Germinal center (tissue), 1 donor: ENCODE data around the gene RAB24.
"Not testable (repeated sequence)": the region's sequence is repeated elsewhere in the genome, so short reads cannot be mapped to it uniquely, and the experiment has no call there.

Experiments used
- DNase-seq: peaks from one replicate; pipeline ENCODE4 v3.0.0; 2012; ENCODE audit warnings: mixed read lengths, low spot score

RAB24 gene

GRCh38 chr5:177303121-177303924, at the start of gene RAB24, which contains the start of gene PRELID1:
Gene RAB24, minus strand, starts transcription at chr5:177303719. Its CDS starts 431 bp downstream, at chr5:177303288.
Gene PRELID1, plus strand, starts transcription at chr5:177303799. Its CDS starts 187 bp downstream, at chr5:177303986.
- DNase-seq, result peak; percentile 87

DNA sequence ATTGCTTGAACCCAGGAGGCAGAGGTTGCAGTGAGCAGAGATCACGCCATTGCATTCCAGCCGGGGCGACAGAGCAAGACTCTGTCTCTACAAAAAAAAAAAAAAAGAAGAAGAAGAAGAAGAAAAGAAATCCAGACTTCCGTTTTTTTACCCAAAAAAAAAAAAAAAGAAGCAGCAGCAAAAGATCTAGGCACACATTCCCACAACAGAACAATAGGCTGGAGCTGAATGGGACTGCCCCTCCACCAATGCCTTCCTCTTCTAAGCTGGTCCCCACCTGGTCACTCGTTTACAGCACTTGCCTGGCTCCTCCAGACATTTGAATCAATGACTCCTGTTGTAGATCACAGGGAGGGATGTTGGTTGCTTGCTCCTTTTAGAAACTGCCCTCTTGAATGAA, 49.6 kb upstream of the RAB24 start:
- DNase-seq, result no peak

DNA sequence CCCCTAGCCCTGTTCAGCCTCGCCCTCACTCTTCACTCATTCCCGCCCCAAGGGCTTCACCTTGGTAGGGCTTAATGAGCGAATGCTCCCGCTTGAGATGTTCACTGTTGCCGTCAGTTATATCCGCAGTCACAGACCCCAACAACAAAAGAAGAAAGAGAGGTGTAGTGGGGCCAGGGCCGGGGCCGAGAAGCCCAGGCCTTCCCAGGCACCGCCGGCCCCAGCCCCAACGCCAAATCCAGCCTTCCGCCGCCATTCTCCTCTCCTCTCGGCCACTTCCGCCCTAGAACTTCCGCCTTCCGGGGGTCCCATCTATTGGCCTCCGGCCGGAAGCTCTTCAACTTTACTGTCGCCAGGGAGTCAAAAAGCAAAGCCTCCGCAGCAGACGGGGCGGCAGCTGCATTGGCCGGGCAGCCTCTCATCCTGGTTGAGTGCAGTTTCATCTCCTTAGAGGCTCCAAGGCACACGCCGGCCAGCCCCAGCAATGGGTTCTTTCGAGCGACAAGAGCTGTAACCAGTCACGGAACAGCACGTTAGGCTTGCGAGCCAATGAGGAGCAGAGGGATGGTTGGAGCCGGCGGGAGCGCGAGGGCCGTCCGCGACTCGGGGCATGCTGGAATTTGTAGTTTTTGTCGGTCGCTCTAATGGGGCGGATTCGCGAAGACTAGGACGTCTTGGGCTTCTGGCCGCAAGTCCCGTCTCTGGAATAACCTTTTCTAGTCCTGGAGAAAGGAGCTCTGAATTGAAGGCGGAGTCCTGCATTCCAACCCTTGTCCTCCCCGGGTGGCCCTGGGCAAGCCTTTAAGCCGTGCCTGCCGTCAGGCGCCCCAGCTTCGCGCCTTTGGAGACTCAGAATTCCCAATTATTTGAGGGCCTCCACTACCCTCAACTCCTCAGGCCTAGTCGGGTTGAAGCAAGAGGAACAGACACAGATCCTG, 48.1 kb upstream of the RAB24 start, which contains the start of gene LMAN2:
LMAN2 (minus strand) TSS at position 277 of the 938 bp plus-strand sequence; CDS start at position 256, 21 bp downstream.
- DNase-seq, result peak; percentile 97

GRCh38 chr5:177350776-177351391, 47.4 kb upstream of the RAB24 start:
- no peak for DNase-seq

DNA sequence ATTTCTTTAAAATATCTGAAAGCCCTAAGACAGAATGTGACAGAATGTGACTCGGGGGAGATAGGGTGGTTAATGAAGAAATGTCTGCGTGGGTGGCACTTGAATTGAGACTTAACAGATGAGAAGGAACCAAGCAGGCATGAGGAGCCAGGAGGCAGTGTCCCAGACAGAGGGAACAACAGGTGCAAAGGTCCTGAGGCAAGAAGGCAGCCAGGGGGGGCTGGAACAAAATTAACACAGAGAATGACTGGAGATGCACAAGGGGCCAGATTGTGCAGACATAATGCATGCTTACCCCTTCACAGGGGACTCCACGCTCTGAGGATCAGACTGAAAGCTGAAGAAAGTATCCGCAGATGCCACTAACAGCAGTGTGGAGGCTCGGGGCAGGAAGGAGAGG, 46.2 kb upstream of the RAB24 start:
- DNase-seq, result no peak

DNA sequence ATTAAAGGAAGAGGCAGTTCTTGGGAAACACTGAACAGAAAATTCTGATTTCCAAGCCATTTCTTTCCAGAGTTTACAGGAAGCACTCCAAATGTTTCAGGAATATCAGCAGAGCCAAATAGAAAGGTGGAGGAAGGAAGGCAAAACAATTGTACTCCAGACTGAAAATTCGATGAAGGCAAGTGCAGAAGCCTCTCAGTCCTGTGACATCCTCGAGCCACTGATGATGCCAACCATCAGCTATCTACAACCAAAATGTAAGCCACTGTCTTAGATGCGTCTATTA, 45.8 kb upstream of the RAB24 start:
- no peak for DNase-seq

DNA sequence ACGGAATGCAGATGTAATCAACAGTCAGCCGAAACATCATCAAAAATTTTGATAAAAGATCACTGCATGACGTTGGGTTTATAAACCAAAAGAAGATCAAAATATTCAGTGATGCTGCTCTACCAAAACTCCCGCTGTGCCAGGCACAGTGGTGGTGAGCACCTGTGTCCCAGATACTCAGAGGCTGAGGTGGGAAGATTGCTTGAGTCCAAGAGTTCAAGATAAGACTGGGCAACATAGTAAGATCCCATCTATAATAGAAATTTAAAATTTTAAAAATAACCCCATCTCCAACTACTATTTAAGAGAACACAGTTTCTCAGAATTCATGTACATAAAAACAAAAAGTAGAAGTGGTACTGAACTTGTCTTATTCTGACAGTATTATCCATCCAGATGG, 44.2 kb upstream of the RAB24 start:
- no peak for DNase-seq

DNA sequence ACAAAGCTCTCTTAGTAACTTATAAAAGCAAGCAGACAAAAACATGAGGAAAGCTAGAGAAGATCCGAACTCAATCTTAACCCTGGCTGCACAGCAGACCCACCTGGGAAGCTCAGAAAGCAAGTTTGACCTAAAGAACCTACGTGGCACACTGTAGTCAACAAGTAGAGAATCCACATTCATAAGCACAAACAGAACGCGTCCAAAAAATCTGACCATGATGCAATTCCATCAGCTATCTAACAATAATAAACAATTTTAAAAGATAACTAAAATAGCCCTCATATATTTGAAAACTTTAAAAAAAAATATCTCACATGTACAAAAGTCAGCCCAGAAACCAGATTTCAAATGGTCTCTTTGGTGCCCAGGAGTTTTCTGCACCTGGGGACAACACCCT, 43.3 kb upstream of the RAB24 start:
- no peak for DNase-seq

DNA sequence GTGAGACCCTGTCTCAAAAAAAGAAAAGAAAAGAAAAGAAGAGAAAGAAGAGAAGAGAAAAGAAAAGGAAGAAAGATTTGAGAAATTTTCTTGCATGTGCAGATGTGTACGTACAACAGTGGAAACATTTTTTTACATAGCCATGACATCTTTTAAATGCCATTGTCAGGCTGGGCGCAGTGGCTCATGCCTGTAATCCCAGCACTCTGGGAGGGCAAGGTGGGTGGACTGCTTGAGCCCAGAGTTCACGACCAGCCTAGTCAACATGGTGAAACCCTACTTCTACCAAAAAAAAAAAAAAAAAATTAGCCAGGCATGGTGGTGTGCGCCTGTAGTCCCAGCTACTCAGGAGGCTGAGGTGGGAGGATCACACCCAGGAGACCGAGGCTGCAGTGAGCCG, 41.4 kb upstream of the RAB24 start:
- no peak for DNase-seq

- DNase-seq, result no peak
These were observed 40.3 kb upstream of the RAB24 start for GRCh38 chr5:177343777-177344176.

- not testable (repeated sequence) for DNase-seq
These were observed 39.5 kb upstream of the RAB24 start for GRCh38 chr5:177343000-177343399.

- DNase-seq, result no peak
These were observed 35.7 kb upstream of the RAB24 start for GRCh38 chr5:177339107-177339638.

DNA sequence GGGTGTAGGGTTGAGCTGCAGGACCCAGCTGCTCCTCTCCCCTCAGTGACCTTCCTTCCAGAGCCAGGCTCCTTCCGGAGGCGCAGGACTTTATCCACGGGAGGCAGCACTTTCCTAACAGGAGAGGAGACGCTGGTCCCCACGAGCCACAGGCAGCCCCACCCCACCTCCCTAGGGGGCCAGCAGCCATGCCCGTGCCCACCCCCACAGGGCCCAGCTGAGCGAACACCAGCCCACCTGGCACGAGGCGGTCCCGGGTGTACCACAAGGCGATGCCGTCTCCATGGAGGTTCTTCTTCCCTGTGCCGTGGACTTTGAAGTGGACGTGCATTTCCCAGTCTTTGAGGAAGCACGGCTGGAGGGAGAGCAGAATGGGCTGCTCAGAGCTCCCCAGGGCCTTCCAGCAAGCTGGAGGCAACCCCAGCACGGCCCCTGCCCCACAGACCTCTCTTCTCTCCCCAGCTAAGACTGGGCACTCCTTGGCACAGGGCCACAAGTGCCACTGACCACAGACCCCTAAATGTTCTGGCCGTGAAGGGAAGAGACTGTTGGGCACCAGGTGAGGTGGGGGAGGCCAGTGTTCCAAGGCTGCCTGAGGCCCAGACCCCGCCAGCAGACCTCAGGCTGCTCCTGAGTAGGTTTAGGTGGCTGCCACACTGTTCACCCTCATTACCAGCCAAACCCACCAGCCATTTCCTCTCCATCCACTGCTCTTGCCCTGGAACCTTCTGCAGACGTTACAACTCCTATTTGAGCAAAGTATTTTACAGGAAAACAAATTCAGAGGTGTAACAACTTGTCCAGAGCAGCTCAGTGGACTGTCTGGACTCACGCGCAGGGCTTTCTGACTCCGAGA, 35.0 kb upstream of the RAB24 start:
- no peak for DNase-seq

DNA sequence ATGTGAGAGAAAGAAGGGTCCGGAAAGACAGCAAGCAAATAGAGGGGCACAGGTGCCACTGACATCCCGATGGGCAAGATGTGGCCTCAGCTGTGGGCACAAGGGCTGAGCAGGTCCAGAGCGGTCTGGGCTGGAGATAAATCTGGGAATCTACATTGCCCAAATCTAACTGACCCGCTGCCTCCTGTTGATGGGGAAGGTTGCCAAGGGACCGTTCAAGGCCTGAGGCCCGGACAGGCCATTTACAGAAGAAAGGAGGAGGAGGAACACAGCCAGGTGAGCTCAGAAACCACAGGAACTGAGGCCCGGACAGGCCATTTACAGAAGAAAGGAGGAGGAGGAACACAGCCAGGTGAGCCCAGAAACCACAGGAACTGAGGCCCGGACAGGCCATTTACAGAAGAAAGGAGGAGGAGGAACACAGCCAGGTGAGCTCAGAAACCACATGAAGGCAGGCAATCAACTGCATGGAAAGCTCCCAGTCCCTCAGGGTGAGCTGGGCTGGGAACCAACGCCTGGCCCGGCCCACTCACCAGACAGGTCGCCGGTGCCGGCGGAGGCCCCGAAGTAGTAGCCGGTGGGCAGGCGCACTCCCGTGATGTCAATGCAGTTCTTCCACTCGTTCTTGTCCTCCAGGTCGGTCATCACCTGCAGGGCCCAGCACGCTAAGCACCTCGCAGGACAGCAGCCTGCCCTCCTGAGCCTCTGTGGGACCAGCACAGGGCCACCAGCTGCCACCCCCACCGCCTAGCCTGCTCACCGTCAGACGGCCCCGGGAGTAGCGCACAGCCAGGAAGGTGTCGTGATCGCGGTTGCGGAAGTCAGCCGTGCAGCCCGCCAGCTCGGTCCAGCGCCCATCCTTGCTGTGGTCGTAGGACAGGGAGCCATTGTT, 33.3 kb upstream of the RAB24 start:
- DNase-seq, result no peak

DNA sequence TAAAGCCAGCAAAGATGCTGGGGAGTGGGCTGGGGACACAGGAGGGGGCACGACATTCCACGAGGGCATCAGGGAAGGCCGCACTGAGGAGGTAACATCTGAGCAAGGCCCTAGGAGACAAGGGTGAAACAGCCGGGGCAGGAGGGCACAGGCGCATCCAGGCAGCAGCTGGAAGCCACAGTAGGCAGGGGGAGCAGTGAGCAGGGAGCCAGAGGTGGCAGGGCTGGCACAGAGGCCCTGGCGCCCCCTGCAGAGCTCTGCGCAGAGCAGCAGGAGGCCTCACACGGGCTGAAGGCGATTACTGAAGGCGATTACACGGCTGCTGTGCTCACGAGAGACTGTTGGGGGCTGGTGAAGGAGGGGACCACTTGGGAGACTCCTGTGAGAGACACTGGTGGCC, 32.6 kb upstream of the RAB24 start:
- DNase-seq, result no peak

DNA sequence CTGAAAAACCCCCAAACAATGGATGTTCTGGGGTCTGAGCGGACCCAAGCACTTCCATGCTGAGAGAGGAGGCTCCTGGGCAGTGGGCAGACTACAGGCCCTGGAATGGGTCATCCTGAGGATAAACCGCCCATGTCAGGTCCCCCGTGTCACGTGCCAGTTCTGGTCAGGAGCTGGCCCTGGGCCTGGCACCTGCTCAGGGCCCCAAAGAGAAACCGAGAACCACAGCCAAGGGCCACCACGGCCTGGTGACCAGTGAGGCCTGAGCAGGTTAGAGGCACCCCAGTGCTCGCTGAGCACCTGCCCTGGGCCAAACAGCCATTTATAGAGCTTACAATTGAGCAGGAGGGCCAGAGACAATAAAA, 32.2 kb upstream of the RAB24 start:
- DNase-seq, result no peak

DNA sequence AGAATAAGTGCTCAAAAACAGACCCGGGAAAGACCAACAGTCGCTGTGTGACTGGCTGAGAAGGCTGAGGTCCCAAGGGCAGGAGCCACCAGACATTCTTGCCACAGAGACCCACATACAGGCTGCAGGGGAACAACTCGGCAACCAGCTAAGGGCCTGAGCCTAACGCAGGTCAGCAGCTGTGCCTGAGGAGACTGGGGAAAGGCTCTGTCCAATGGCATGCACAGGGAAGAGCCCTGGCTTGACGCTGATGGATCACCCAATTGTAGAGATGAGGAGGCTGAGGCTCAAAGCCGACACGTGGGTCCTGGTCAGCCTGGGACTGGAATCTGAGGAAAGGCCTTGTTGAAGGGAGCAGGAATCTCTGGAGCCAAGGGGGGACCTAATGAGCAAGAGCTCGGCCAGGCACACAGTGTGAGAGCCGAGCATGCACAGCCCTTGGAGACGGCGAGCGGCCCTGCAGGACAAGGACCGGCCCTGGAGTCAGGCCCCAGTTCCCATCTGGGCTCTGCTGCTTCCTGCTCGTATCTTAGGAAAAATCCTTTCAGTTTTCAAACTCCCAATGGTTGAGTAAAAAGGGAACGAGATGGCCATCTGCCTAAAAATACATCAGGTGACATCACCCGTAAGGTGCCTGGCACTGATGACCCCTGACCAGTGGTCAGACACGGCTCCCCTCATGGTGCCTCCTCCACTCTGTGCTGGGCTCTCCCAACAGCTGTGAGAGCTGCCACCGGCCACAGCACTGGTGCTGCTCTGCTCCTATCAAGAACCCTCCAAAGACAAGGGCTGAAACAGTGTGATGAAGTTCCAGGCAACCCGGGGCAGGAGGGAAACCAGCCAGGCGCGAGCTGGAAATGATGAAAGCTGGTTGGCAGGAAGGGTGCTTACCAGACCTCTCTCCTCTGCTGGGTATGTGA, 31.5 kb upstream of the RAB24 start:
- no peak for DNase-seq

DNA sequence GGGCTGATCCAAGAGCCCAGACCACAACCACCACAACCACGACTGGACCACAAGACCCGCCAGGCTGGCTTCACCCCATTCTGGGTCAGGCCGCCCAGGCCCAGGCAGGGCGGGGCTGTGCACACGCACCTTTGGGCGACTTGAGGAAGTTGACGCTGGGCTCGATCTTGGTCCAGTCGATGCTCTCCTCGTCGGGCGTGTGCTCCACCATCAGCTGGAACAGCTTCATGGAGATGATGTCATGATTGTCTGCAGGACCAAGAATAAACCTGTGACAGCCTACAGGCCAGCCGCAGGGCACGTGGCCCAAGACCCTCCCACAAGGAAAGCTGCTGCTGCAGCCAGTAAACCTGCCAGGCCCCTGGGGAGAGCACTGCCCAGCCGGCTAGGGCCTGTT, 30.6 kb upstream of the RAB24 start:
- DNase-seq, result no peak

- DNase-seq, result no peak
These were observed 30.1 kb upstream of the RAB24 start for GRCh38 chr5:177333420-177334154.
